Hepatocyte (in vitro differentiated cells): ENCODE data around the gene AGBL5.

Experiments
- EZH2 ChIP-seq: fragments of 200-600 bp; sonication (generic); IDR thresholded peaks from 2 replicates; pipeline ENCODE4 v1.6.1; 2016; ENCODE audit warnings: antibody characterized with exemption, mild to moderate bottlenecking, borderline replicate concordance
- EZH2phosphoT487 ChIP-seq: fragments of 200-600 bp; sonication (generic); IDR thresholded peaks from one replicate; pipeline ENCODE4 v1.6.1; 2018; ENCODE audit warnings: antibody characterized with exemption, mild to moderate bottlenecking, low read depth, moderate library complexity; ENCODE audit not compliant: unreplicated experiment, severe bottlenecking
- TF ChIP-seq, protein P1 (sequence below): fragments of 200-600 bp; sonication (generic); IDR thresholded peaks from 2 replicates; pipeline ENCODE4 v1.5.1; 2016; ENCODE audit warnings: antibody characterized with exemption, mild to moderate bottlenecking; ENCODE audit not compliant: poor library complexity

DNA sequence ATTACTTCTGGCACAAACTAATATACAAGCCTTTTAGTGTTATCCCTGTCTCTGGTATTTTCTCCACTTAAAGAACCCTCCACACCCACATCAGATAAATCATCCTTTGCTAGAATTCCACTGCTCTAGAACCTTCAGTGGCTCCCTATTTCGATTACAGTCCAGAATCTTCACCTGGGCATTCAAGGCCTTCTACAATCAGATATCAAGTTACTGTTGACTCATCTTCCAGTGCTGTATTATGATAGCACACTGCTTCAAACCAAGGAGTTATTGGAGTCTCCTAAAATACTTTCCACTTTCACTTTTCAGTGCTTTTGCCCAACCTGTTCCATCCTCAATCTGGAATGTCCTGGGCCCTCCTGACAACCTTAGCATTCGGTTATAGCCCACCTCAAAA, 64.1 kb downstream of the AGBL5 start:
- TF ChIP-seq EZH2 (no peak), EZH2phosphoT487 (no peak)
- TF ChIP-seq, protein P1, sequence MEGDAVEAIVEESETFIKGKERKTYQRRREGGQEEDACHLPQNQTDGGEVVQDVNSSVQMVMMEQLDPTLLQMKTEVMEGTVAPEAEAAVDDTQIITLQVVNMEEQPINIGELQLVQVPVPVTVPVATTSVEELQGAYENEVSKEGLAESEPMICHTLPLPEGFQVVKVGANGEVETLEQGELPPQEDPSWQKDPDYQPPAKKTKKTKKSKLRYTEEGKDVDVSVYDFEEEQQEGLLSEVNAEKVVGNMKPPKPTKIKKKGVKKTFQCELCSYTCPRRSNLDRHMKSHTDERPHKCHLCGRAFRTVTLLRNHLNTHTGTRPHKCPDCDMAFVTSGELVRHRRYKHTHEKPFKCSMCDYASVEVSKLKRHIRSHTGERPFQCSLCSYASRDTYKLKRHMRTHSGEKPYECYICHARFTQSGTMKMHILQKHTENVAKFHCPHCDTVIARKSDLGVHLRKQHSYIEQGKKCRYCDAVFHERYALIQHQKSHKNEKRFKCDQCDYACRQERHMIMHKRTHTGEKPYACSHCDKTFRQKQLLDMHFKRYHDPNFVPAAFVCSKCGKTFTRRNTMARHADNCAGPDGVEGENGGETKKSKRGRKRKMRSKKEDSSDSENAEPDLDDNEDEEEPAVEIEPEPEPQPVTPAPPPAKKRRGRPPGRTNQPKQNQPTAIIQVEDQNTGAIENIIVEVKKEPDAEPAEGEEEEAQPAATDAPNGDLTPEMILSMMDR = no peak
